DMS114 treated with DMSO at 0.1 percent for 48 hours (cell line): ENCODE data around the gene SUGT1.
A peak's percentile ranks its signal among the peaks of the same experiment; 100 is the strongest.

ENCODE experiments used
- DNase-seq: peaks from one replicate; lab custom pipeline; 2025; ENCODE audit not compliant: unreplicated experiment; lab: John Stamatoyannopoulos, UW

Gene SUGT1

GRCh38 chr13:52736891-52737290, 84.3 kb downstream of the SUGT1 start:
- DNase-seq, result no peak

- DNase-seq, result no peak
Measured at GRCh38 chr13:52737451-52737850, 84.8 kb downstream of the SUGT1 start.

- DNase-seq, result no peak
Measured at GRCh38 chr13:52737965-52738364, 85.3 kb downstream of the SUGT1 start.

- peak; percentile 1 for DNase-seq
Measured at GRCh38 chr13:52738719-52739467, 86.3 kb downstream of the SUGT1 start.

- no peak for DNase-seq
Measured at GRCh38 chr13:52739468-52740071, 86.9 kb downstream of the SUGT1 start, which contains the start of gene CNMD. TSS of gene CNMD (minus strand) at chr13:52739820. CDS start at chr13:52739701, 119 bp downstream.

- DNase-seq, result no peak
Measured at GRCh38 chr13:52743569-52743968, 90.9 kb downstream of the SUGT1 start.

GRCh38 chr13:52743988-52744387, 91.4 kb downstream of the SUGT1 start:
- no peak for DNase-seq

- DNase-seq, result no peak
Measured at GRCh38 chr13:52744842-52745375, 92.3 kb downstream of the SUGT1 start.

GRCh38 chr13:52746141-52746540, 93.5 kb downstream of the SUGT1 start:
- no peak for DNase-seq

- DNase-seq, result no peak
Measured at GRCh38 chr13:52749419-52749818, 96.8 kb downstream of the SUGT1 start.
